NT2/D1 (cell line): ENCODE data around the gene TRAPPC2L.

Experiments used
- SUZ12 ChIP-seq: IDR thresholded peaks from 2 replicates; pipeline ENCODE4 v1.6.1; 2011; ENCODE audit not compliant: insufficient read length, insufficient read depth; ENCODE audit errors: extremely low read depth
- YY1 ChIP-seq: IDR thresholded peaks from 2 replicates; pipeline ENCODE4 v1.6.1; 2011; ENCODE audit not compliant: insufficient read length, insufficient read depth

GRCh38 chr16:88838566-88838965 lies 18.4 kb upstream of the TRAPPC2L start:
- TF ChIP-seq SUZ12 (no peak), YY1 (no peak)
